ENCODE measurements around the gene SPSB4.

DNA sequence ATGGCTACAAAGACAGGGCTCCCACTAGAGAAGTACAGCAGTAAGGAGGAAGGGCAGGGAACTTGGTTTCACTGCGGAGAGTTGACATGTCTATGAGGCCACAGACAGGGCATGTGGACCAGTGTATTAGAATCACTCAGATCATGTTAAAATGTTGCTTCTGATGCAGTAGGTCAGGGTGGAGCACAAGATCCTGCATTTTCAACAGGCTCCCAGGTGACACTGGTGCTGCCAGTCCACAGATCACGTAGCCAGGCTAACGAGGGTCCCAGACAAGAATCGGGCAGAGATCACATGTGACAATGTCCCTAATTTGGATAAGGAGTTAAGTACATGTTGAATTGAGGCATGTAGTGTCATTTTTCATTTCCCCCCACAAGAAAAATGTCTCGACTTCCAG, 73.6 kb downstream of the SPSB4 start:
- TF ChIP-seq POLR2A (IDR thresholded peaks at IDR 0.05) (no peak), EP300 (IDR thresholded peaks at IDR 0.05) (no peak), CTCF (IDR thresholded peaks at IDR 0.05) (no peak)
